ENCODE data around the gene LRRC1. TPM values are rescaled to one million over a fixed set of nuclear protein-coding genes. Genes with fewer than 3 reads are reported as not detected.

LRRC1 gene
- total RNA-seq (10.6 and 11.7 TPM in 2 replicates), polyA plus RNA-seq (5.5 and 5.6 TPM in 2 replicates), polyA minus RNA-seq (7.8 and 10.2 TPM in 2 replicates), Bru-seq, nascent RNA (percentile 80 among the genes with signal in this experiment), BruChase-seq, experiment 1, labeled RNA remaining after a 6-hour chase (percentile 57 among the genes with signal in this experiment), BruChase-seq, experiment 2, labeled RNA remaining after a 2-hour chase (percentile 61 among the genes with signal in this experiment)
- 5.7 and 6.3 TPM in 2 replicates for polyA plus RNA-seq (2011; cell fraction: cytosol; rRNA removed)
- 24.5 and 29.2 TPM in 2 replicates for polyA plus RNA-seq (2011; cell fraction: nucleus; rRNA removed)
- polyA plus RNA-seq (2012) = 6.7 and 7.3 TPM in 2 replicates
- 4.4 TPM for polyA minus RNA-seq (2011; cell fraction: cytosol; rRNA and poly(A)+ RNA removed)
- polyA minus RNA-seq (2011; cell fraction: nucleus; rRNA and poly(A)+ RNA removed) = 20.1 and 30.3 TPM in 2 replicates
- long read RNA-seq, transcript LRRC1-202 (14 exons, 3,180 nt) = major isoform, 33 of 46 reads
- long read RNA-seq, partial matches to known transcripts = 3 of 46 reads
- long read RNA-seq, other reads (novel, unspliced or antisense) = 8 of 46 reads

- Histone ChIP-seq H4K20me1 (replicated peaks; ENCODE audit: control insufficient read depth, extremely low read depth, insufficient read depth, low read length) (no peaks in the 10 kb centered on the region), H3K4me3 (replicated peaks in 1 of 3; ENCODE audit: insufficient read depth in 1 of 3, low read depth in 1 of 3, low read length in 3 of 3) (peak within 1 kb of the TSS; percentile 58 to 76 (median 72)), H2AFZ (ENCODE audit: low read depth, low read length) (peak within 1 kb of the TSS; percentile 84), H3K9ac (replicated peaks; ENCODE audit: extremely low read depth, insufficient read depth, low read length) (peak within 1 kb of the TSS; percentile 65), H3K4me2 (ENCODE audit: insufficient read depth, low read length) (peak within 1 kb of the TSS; percentile 96), H3K36me3 (ENCODE audit: control insufficient read depth in 2 of 2, extremely low read depth in 1 of 2, insufficient read depth in 2 of 2, low read length in 2 of 2) (no peaks in the 10 kb centered on the region), H3K9me3 (replicated peaks; ENCODE audit: control insufficient read depth, insufficient read depth, low read length) (no peaks in the 10 kb centered on the region), H3K4me1 (ENCODE audit: control insufficient read depth, extremely low read depth, insufficient read depth, low read length) (peaks cover 25% of the 10 kb centered on the region), H3K79me2 (ENCODE audit: control insufficient read depth, insufficient read depth, low read length) (peaks cover 15% of the 10 kb centered on the region), H3K9me1 (replicated peaks; ENCODE audit: control insufficient read depth, extremely low read depth, insufficient read depth, low read length) (no peaks in the 10 kb centered on the region), H3K27me3 (ENCODE audit: control insufficient read depth in 2 of 2, insufficient read depth in 2 of 2, low read length in 2 of 2) (no peaks in the 10 kb centered on the region), H3K27ac (ENCODE audit: insufficient read depth, low read depth, low read length) (peak within 1 kb of the TSS; percentile 43)
- peak; percentile 95 for DNase-seq (ENCODE audit: low read depth, low spot score)
- ChIA-PET CTCF (interaction anchor here (0.6 to 7.5 kb wide), 29 partner anchors 9 to 302 kb away, joined by 3 to 319 read pairs (median 6); no protein-coding TSS in a partner anchor), POLR2A (interaction anchor here (0.7 to 2.2 kb wide), 4 partner anchors 60 to 161 kb away, joined by 3 to 18 read pairs (median 3); no protein-coding TSS in a partner anchor)
- FAIRE-seq = peak; percentile 80
- BruUV-seq (replicated peaks) = no TSS peak
- TF ChIP-seq GATA2 (IDR thresholded peaks at IDR 0.05; ENCODE audit: insufficient read depth, insufficient read length, low read depth, low read length) (no peak), MAX (IDR thresholded peaks at IDR 0.05; ENCODE audit: insufficient read depth, insufficient read length) (no peak), EZH2 (IDR thresholded peaks at IDR 0.05; ENCODE audit: borderline replicate concordance, low read depth, low read length, severe bottlenecking) (no peak), POLR2A (IDR thresholded peaks at IDR 0.05; ENCODE audit: low read depth, low read length) (peak; percentile 83), FOS (IDR thresholded peaks at IDR 0.05; ENCODE audit: borderline replicate concordance, insufficient read depth, low read length) (no peak), POLR2AphosphoS5 (IDR thresholded peaks at IDR 0.05; ENCODE audit: insufficient read depth, low read depth, low read length) (peak; percentile 65), MYC (IDR thresholded peaks at IDR 0.05; ENCODE audit: low read depth, low read length) (no peak), JUN (IDR thresholded peaks at IDR 0.05; ENCODE audit: borderline replicate concordance, insufficient read depth, insufficient read length, low read depth) (no peak)
- TF ChIP-seq, protein P1, sequence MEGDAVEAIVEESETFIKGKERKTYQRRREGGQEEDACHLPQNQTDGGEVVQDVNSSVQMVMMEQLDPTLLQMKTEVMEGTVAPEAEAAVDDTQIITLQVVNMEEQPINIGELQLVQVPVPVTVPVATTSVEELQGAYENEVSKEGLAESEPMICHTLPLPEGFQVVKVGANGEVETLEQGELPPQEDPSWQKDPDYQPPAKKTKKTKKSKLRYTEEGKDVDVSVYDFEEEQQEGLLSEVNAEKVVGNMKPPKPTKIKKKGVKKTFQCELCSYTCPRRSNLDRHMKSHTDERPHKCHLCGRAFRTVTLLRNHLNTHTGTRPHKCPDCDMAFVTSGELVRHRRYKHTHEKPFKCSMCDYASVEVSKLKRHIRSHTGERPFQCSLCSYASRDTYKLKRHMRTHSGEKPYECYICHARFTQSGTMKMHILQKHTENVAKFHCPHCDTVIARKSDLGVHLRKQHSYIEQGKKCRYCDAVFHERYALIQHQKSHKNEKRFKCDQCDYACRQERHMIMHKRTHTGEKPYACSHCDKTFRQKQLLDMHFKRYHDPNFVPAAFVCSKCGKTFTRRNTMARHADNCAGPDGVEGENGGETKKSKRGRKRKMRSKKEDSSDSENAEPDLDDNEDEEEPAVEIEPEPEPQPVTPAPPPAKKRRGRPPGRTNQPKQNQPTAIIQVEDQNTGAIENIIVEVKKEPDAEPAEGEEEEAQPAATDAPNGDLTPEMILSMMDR (IDR thresholded peaks at IDR 0.05; ENCODE audit: extremely low read depth in 1 of 2, insufficient read depth in 1 of 2, low read depth in 1 of 2, low read length in 2 of 2) = no peak
- intact Hi-C loops (cut with micrococcal nuclease) (loop anchor here (1.0 to 5.0 kb wide), 6 partner anchors 61 to 250 kb away; partner anchors contain the start of gene GCLC), dilution Hi-C loops (cut with MboI; ENCODE audit: extremely low pct_ligation_motif_present, low sequenced_read_pairs) (no loop called here)
Observed at GRCh38 chr6:53794720-53795339, at the start of gene LRRC1. Gene LRRC1 (plus strand): TSS chr6:53795005. CDS start chr6:53795257, 252 bp downstream.
